GM23248 (cell line): Measurements from ENCODE around the gene CACNA1C.

Experiments used
- EZH2 ChIP-seq: fragments of 200-600 bp; sonication (generic); IDR thresholded peaks from 2 replicates; pipeline ENCODE4 v1.6.1; 2018; ENCODE audit warnings: antibody characterized with exemption, mild to moderate bottlenecking; ENCODE audit not compliant: insufficient read depth, poor library complexity, severe bottlenecking
- EZH2phosphoT487 ChIP-seq: fragments of 200-600 bp; sonication (generic); IDR thresholded peaks from 2 replicates; pipeline ENCODE4 v1.6.1; 2018; ENCODE audit warnings: antibody characterized with exemption, moderate library complexity, mild to moderate bottlenecking, low read depth; ENCODE audit not compliant: insufficient read depth

DNA sequence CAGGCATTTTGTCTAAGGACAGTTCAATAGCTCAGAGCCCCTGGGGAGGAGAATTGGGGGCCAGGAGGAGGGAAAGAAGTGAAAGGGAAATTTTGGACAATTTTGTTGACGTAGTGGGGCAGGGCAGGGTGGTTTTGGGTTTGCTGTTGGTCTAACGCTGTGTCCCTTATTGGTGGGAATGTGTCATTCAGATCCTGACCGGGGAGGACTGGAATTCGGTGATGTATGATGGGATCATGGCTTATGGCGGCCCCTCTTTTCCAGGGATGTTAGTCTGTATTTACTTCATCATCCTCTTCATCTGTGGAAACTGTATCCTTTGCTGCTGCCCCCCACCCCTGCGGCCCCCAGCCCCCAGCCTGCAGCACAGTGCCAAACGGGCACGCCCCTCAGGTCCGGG is 529.8 kb downstream of the CACNA1C start:
- no peak for TF ChIP-seq EZH2
- no peak for TF ChIP-seq EZH2phosphoT487
